ENCODE results near the gene CYB5R2.

The CYB5R2 gene

DNA sequence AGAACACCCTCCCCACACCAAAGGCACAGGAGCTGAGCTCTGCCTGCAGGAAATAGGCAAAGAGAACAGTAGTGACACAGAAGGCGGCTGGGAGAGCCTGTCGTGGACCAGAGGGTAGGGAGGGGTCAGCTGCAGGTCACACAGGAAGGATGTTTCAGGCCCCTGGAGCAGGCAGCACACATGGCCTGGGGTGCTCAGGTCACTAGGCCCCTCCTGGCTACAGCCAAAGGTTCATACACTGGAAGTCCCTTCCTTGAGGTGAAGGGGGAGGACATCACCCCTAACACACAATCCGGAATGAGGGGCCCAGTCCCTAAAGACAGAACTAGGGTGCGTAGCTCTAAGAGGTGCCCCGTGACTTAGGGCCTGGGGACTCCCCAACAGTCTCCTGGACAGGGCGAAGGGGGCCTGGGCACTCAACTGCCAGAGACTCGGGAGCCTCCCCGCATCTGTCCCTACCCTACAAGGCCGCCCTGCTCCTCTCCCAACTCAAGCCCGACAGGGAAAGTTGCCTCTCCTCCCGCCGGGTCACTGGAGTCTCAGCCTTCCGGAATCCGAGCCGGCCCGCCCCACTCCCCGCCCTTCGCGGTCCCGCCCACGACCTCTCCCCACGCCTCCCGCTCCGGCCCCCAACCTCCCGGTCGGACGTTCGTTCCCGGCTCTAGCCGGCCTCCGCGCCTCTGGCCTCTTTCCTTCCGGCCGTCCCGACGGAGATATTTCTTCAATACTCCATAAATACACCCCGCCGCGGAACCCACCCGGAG is at the start of gene CYB5R2:
Gene CYB5R2 (minus strand): TSS at position 541 of the 764 bp plus-strand sequence. CDS start 675 bp downstream, outside the sequence.
- TF ChIP-seq, protein P1, sequence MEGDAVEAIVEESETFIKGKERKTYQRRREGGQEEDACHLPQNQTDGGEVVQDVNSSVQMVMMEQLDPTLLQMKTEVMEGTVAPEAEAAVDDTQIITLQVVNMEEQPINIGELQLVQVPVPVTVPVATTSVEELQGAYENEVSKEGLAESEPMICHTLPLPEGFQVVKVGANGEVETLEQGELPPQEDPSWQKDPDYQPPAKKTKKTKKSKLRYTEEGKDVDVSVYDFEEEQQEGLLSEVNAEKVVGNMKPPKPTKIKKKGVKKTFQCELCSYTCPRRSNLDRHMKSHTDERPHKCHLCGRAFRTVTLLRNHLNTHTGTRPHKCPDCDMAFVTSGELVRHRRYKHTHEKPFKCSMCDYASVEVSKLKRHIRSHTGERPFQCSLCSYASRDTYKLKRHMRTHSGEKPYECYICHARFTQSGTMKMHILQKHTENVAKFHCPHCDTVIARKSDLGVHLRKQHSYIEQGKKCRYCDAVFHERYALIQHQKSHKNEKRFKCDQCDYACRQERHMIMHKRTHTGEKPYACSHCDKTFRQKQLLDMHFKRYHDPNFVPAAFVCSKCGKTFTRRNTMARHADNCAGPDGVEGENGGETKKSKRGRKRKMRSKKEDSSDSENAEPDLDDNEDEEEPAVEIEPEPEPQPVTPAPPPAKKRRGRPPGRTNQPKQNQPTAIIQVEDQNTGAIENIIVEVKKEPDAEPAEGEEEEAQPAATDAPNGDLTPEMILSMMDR (IDR thresholded peaks at IDR 0.05; ENCODE audit: low read depth, low read length), result no peak
- H3K4me3 ChIP-seq (ENCODE audit: low read depth, low read length), result peak within 1 kb of the TSS; percentile 44

GRCh38 chr11:7714786-7715185 is 41.5 kb upstream of the CYB5R2 start:
- H3K4me3 ChIP-seq (ENCODE audit: low read depth, low read length), result no peak overlapping the region
- TF ChIP-seq, protein P1 (IDR thresholded peaks at IDR 0.05; ENCODE audit: low read depth, low read length), result no peak

DNA sequence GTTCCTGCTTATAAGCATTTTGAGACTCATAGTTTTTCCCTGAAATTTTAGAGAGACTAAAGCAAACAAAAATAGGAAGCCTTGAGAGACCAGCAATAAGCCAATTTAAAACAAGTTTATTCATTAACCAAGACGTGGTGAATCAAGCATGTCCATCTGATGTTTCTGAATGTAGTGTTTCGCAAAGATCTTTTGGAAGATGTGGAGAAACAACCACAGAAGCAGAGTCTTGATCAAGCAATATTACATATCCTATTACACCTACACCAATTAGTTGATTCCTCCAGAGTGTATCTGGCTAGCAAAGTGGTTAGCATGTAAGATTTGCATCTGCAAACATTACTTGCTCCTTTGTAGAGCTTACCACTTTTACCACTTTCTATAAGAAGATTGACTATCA is 33.1 kb upstream of the CYB5R2 start, which contains the start of gene OVCH2:
Gene OVCH2 (minus strand): TSS at position 101 of the 400 bp plus-strand sequence. CDS start 83 bp downstream, at position 18.
- no peak within 1 kb of the TSS for H3K4me3 ChIP-seq (ENCODE audit: low read depth, low read length)
- TF ChIP-seq, protein P1 (IDR thresholded peaks at IDR 0.05; ENCODE audit: low read depth, low read length), result no peak

GRCh38 chr11:7703740-7704139 is 30.4 kb upstream of the CYB5R2 start:
- TF ChIP-seq, protein P1 (IDR thresholded peaks at IDR 0.05; ENCODE audit: low read depth, low read length), result no peak
- no peak overlapping the region for H3K4me3 ChIP-seq (ENCODE audit: low read depth, low read length)

- TF ChIP-seq, protein P1 (IDR thresholded peaks at IDR 0.05; ENCODE audit: low read depth, low read length), result no peak
- H3K4me3 ChIP-seq (ENCODE audit: low read depth, low read length), result no peak overlapping the region
Measured at GRCh38 chr11:7696424-7696823, 23.1 kb upstream of the CYB5R2 start.

DNA sequence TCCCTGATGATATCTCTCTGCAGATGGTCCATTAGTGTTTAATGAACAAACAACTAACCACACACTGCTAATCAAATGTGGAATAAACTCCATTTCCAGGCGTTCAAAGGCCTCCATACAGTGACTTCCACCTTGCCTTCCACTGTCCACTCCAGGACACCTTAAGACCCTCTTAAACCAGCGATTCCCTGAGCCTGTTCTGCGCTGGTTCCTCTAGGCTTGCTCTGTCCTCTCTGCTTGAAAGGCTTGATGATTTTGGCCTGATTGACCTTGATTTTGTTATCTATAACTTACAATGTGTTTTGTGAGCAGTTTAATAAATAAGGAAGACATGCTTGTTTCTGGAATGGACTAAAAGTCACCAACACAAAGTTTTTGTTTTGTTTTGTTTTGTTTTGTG is 20.9 kb upstream of the CYB5R2 start:
- H3K4me3 ChIP-seq (ENCODE audit: low read depth, low read length), result peak overlapping the region; percentile 17; the same call in 1 of the 2 replicates
- TF ChIP-seq, protein P1 (IDR thresholded peaks at IDR 0.05; ENCODE audit: low read depth, low read length), result no peak

DNA sequence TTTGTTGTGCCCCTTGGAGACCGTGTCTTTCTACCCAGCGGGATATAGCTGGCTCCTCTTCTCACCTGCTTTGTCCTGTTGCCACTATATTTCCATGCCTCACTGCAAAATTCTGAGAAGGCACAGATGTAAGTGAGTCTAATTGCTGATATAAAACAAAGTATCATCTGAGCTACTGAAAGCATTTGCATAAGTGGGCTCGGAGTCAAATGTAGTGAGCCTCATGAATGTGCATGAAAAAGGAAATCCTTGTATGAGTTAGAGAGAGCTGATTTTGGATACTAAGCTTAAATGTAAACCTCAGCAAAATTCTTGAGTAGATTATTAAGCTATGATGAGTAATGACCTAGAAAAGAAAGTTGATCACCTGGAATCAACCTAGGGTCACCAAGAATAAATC is 19.1 kb upstream of the CYB5R2 start:
- TF ChIP-seq, protein P1 (IDR thresholded peaks at IDR 0.05; ENCODE audit: low read depth, low read length), result no peak
- no peak overlapping the region for H3K4me3 ChIP-seq (ENCODE audit: low read depth, low read length)

All from WI38 (cell line).